ENCODE measurements around the gene FOXL3.

GRCh38 chr7:258476-259190, 31.3 kb upstream of the FOXL3 start:
- TF ChIP-seq CHD4 (IDR thresholded peaks at IDR 0.05; ENCODE audit: borderline replicate concordance) (no peak), CBX8 (IDR thresholded peaks at IDR 0.05) (no peak), MAX (IDR thresholded peaks at IDR 0.05) (no peak), REST (IDR thresholded peaks at IDR 0.05) (no peak), JUNB (IDR thresholded peaks at IDR 0.05) (no peak), CTCF (IDR thresholded peaks at IDR 0.05) (no peak), SMC3 (IDR thresholded peaks at IDR 0.05) (no peak), EP300 (IDR thresholded peaks at IDR 0.05) (no peak), PHF8 (IDR thresholded peaks at IDR 0.05; ENCODE audit: borderline replicate concordance, low read depth) (no peak), CHD2 (IDR thresholded peaks at IDR 0.05; ENCODE audit: low read length, partially characterized antibody) (no peak), KDM5A (IDR thresholded peaks at IDR 0.05) (no peak), NPAS2 (CRISPR knock-in tag; IDR thresholded peaks at IDR 0.05; ENCODE audit: borderline replicate concordance) (no peak), CEBPB (IDR thresholded peaks at IDR 0.05) (no peak), MAZ (IDR thresholded peaks at IDR 0.05; ENCODE audit: borderline replicate concordance, low read depth, low read length) (no peak)

All from A549 (cell line).